DND-41 (cell line): ENCODE results near the gene MX2.
A peak's percentile ranks its signal among the peaks of the same experiment; 100 is the strongest.
"Not testable (repeated sequence)": the region's sequence is repeated elsewhere in the genome, so short reads cannot be mapped to it uniquely, and the experiment has no call there.

Source experiments
- ATAC-seq: fragments of 200-7000 bp; cut with Tn5 transposase; 3 replicates; pipeline ENCODE4 v1.9.1; 2021; ENCODE audit warnings: low read depth; ENCODE audit not compliant: insufficient read depth
- DNase-seq: peaks from one replicate; pipeline ENCODE4 v3.0.0-alpha.2; 2020
- H2AFZ ChIP-seq: 2 replicates; pipeline ENCODE4 v1.6.0; 2012; ENCODE audit warnings: low read depth, low read length
- H3K27ac ChIP-seq: 2 replicates; pipeline ENCODE4 v1.5.1; 2012; ENCODE audit warnings: low read length, inconsistent platforms
- H3K27me3 ChIP-seq: fragments of 200-600 bp; sonication (generic); 2 replicates; pipeline ENCODE4 v1.6.0; 2012; ENCODE audit warnings: low read length, mild to moderate bottlenecking, inconsistent platforms; ENCODE audit not compliant: insufficient read depth, poor library complexity
- H3K36me3 ChIP-seq: 2 replicates; pipeline ENCODE4 v1.5.1; 2012; ENCODE audit warnings: low read length, inconsistent platforms; ENCODE audit not compliant: insufficient read depth
- H3K4me1 ChIP-seq: 2 replicates; pipeline ENCODE4 v1.5.1; 2012; ENCODE audit warnings: mild to moderate bottlenecking, low read length; ENCODE audit not compliant: insufficient read depth
- H3K4me2 ChIP-seq: 2 replicates; pipeline ENCODE4 v1.6.0; 2012; ENCODE audit warnings: mild to moderate bottlenecking, moderate library complexity, low read length, inconsistent platforms; ENCODE audit not compliant: insufficient read depth
- H3K4me3 ChIP-seq, 2 experiments: fragments of 200-600 bp in 1 of 2; shearing (Covaris generic) in 1 of 2; 2 replicates each; pipeline ENCODE4 v1.5.1; 2012 to 2016; ENCODE audit warnings: inconsistent platforms in 2 of 2, low read length in 2 of 2, mild to moderate bottlenecking in 2 of 2, low read depth in 1 of 2, moderate library complexity in 1 of 2
- H3K79me2 ChIP-seq: 2 replicates; pipeline ENCODE4 v1.6.0; 2012; ENCODE audit warnings: low read length, inconsistent platforms; ENCODE audit not compliant: insufficient read depth
- H3K9ac ChIP-seq: 2 replicates; pipeline ENCODE4 v1.6.0; 2012; ENCODE audit warnings: low read depth, mild to moderate bottlenecking, inconsistent platforms, low read length, moderate library complexity
- H3K9me3 ChIP-seq: 2 replicates; pipeline ENCODE4 v1.5.1; 2012; ENCODE audit warnings: low read length, moderate library complexity, mild to moderate bottlenecking, inconsistent platforms; ENCODE audit not compliant: insufficient read depth, severe bottlenecking
- H4K20me1 ChIP-seq: 2 replicates; pipeline ENCODE4 v1.6.0; 2012; ENCODE audit warnings: low read length; ENCODE audit not compliant: insufficient read depth
- CTCF ChIP-seq: IDR thresholded peaks from 2 replicates; pipeline ENCODE4 v1.5.1; 2012; ENCODE audit warnings: borderline replicate concordance, low read length, moderate library complexity, mild to moderate bottlenecking; ENCODE audit not compliant: poor library complexity, severe bottlenecking; ENCODE audit errors: extremely low read depth
- EZH2 ChIP-seq: IDR thresholded peaks from 3 replicates; pipeline ENCODE4 v1.6.1; 2012; ENCODE audit warnings: borderline replicate concordance, low read depth, mild to moderate bottlenecking, moderate library complexity, low read length, inconsistent platforms; ENCODE audit not compliant: severe bottlenecking

The MX2 gene

GRCh38 chr21:41419921-41420862, 58.4 kb downstream of the MX2 start:
- H3K27me3 ChIP-seq = no peaks in the 10 kb centered on the region
- no peaks in the 10 kb centered on the region for H3K9me3 ChIP-seq
- DNase-seq (peak; percentile 84), ATAC-seq (peak; percentile 84)
- peak overlapping the region; percentile 22 to 59; a peak in 3 of 4 replicates for H3K4me3 ChIP-seq
- H4K20me1 ChIP-seq = no peaks in the 10 kb centered on the region
- peak overlapping the region; percentile 70 for H3K27ac ChIP-seq
- peak overlapping the region; percentile 62 for H3K9ac ChIP-seq
- peak; percentile 11 for TF ChIP-seq CTCF
- no peak for TF ChIP-seq EZH2
- no peaks in the 10 kb centered on the region for H3K36me3 ChIP-seq
- H3K4me2 ChIP-seq = peak overlapping the region; percentile 66
- peaks cover 15% of the 10 kb centered on the region for H3K4me1 ChIP-seq
- peak overlapping the region; percentile 78 for H2AFZ ChIP-seq
- H3K79me2 ChIP-seq = no peaks in the 10 kb centered on the region

- peak overlapping the region; percentile 66 for H3K4me2 ChIP-seq
- H3K9ac ChIP-seq = peak overlapping the region; percentile 62
- H4K20me1 ChIP-seq, H3K9me3 ChIP-seq, ATAC-seq, DNase-seq, H3K36me3 ChIP-seq, H3K27me3 ChIP-seq, H2AFZ ChIP-seq, H3K79me2 ChIP-seq: not testable (repeated sequence)
- H3K4me1 ChIP-seq = peaks cover 21% of the 10 kb centered on the region
- peak overlapping the region; percentile 70; the same call in 1 of the 2 replicates for H3K27ac ChIP-seq
- peak overlapping the region; percentile 22 to 59; a peak in 3 of 4 replicates for H3K4me3 ChIP-seq
Measured at GRCh38 chr21:41420998-41421397, 59.2 kb downstream of the MX2 start.

GRCh38 chr21:41422546-41423304, 60.9 kb downstream of the MX2 start:
- Histone ChIP-seq H3K27me3 (no peaks in the 10 kb centered on the region), H2AFZ (no peak overlapping the region), H3K9me3 (no peaks in the 10 kb centered on the region), H3K9ac (no peak overlapping the region), H3K79me2 (no peaks in the 10 kb centered on the region), H3K4me3 (no peak overlapping the region), H3K27ac (no peak overlapping the region), H4K20me1 (no peaks in the 10 kb centered on the region), H3K4me2 (no peak overlapping the region), H3K4me1 (peaks cover 29% of the 10 kb centered on the region), H3K36me3 (no peaks in the 10 kb centered on the region)
- ATAC-seq (no peak), DNase-seq (no peak)
- no peak for TF ChIP-seq EZH2
- TF ChIP-seq CTCF = no peak

- H3K4me2 ChIP-seq, H3K9me3 ChIP-seq, H3K27me3 ChIP-seq, H3K79me2 ChIP-seq, DNase-seq, H3K36me3 ChIP-seq, H3K27ac ChIP-seq, H4K20me1 ChIP-seq, H3K4me3 ChIP-seq, ATAC-seq, H3K9ac ChIP-seq, H2AFZ ChIP-seq: not testable (repeated sequence)
- peaks cover 29% of the 10 kb centered on the region for H3K4me1 ChIP-seq
Measured at GRCh38 chr21:41423305-41423636, 61.4 kb downstream of the MX2 start.
